ENCODE results near the gene NUDT21. TPM values are rescaled to one million over a fixed set of nuclear protein-coding genes. Genes with fewer than 3 reads are reported as not detected.

The NUDT21 gene
- total RNA-seq, 4 donors from 2014 or later: 26.1 to 43.6 (median 34.2) TPM

DNA sequence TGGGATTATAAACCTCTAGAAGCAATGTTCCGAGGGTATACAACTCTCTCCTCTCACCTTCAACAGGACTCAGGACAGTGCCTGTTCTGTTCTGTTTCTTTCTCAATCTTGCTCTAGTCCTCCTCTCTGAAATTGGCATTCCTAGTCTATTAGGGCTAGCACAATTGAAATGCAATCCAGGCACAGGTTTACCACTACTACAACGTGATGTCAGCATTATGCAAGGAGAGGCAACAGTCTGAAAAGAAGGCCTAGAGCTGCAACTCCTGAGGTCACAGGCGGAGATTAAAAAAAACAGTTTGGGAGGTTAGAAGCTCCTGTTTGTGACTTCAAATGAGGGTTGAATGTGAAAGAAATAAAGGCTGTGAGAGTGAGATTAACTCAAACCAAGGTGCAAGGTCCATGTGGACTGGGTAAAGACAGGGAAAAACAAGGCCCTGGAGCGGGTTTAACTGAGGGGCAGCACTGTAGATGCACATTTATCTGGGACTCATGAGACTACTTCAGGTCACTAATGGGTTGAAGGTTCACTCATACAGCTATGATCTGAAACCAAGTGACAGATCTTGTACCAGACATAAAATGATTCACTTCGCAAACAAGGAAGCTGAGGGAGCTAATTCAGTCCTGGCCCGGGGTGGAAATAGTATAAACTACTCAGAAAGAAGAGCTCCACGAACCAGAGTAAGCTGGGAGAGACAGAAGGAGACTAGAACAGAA, 42.6 kb downstream of the NUDT21 start:
- peak overlapping the region in 1 of 4 donors; percentile 15 for H3K4me3 ChIP-seq
- H3K36me3 ChIP-seq: peaks cover 0 to 48% (median 0%) of the 10 kb centered on the region in 3 donors
- H3K27ac ChIP-seq: peak overlapping the region in 3 of 4 donors; percentile 20 to 82 (median 77)
- peaks cover 0 to 17% (median 2%) of the 10 kb centered on the region in 4 donors for H3K4me1 ChIP-seq
- peak in 1 of 3 donors; percentile 57 for DNase-seq
- no peaks in the 10 kb centered on the region for H3K27me3 ChIP-seq
- no peaks in the 10 kb centered on the region for H3K9me3 ChIP-seq
- TF ChIP-seq, protein P1, sequence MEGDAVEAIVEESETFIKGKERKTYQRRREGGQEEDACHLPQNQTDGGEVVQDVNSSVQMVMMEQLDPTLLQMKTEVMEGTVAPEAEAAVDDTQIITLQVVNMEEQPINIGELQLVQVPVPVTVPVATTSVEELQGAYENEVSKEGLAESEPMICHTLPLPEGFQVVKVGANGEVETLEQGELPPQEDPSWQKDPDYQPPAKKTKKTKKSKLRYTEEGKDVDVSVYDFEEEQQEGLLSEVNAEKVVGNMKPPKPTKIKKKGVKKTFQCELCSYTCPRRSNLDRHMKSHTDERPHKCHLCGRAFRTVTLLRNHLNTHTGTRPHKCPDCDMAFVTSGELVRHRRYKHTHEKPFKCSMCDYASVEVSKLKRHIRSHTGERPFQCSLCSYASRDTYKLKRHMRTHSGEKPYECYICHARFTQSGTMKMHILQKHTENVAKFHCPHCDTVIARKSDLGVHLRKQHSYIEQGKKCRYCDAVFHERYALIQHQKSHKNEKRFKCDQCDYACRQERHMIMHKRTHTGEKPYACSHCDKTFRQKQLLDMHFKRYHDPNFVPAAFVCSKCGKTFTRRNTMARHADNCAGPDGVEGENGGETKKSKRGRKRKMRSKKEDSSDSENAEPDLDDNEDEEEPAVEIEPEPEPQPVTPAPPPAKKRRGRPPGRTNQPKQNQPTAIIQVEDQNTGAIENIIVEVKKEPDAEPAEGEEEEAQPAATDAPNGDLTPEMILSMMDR (IDR thresholded peaks at IDR 0.05): no peak
- no peak for TF ChIP-seq POLR2A (IDR thresholded peaks at IDR 0.05)

DNA sequence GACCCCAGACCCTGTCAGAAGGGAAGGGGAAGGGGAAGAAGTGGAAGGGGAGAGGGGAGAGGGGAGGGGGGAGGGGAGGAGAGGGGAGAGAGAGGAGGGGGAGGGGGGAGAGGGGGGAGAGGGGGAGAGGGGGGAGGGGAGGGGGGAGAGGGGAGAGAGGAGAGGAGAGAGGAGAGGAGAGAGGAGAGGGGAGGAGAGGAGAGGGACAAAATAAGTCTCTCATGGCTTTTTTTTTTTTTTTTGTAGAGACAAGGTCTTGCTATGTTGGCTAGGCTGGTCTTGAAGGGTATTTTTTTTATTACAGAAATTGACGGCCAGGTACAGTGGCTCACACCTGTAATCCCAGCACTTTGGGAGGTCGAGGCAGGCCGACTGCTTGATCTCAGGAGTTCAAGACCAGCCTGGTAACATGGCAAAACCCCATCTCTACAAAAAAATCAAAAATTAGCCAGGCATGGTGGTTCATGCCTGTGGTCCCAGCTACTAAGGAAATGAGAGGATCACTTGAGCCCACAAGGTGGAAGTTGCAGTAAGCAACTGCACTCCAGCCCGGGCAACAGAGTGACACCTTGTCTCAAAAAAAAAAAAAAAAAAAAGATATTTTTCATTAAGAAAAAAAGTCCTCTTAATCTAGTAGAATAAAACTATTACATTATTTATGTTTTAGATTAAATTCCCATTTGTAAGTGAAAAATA, 45.0 kb downstream of the NUDT21 start:
- Histone ChIP-seq H3K27me3 (no peaks in the 10 kb centered on the region), H3K4me3 (no peak overlapping the region), H3K27ac (no peak overlapping the region), H3K4me1 (peaks cover 0 to 17% (median 2%) of the 10 kb centered on the region in 4 donors), H3K9me3 (no peaks in the 10 kb centered on the region), H3K36me3 (peaks cover 0 to 56% (median 0%) of the 10 kb centered on the region in 3 donors)
- no peak for TF ChIP-seq POLR2A (IDR thresholded peaks at IDR 0.05)
- TF ChIP-seq, protein P1 (IDR thresholded peaks at IDR 0.05): no peak
- DNase-seq: no peak

DNA sequence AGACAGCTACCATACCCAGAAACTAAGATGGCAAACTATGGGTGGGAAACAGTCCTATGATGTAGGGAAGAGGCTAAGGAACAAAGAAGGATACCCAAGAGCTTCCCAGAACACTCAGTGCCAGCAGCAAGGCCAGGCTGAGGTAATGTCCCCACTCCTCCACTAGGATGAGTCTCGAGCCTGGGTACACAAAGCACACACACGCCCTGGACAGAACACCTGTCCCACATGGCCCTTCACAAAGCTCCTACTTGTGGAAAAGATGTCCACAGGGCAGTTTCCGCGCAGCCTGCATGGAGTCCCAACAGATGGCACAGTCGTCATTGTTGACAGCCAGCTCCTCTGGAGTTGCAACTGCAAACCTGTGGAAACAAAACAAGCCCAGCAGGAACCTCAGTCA, 49.6 kb downstream of the NUDT21 start:
- no peak for DNase-seq
- Histone ChIP-seq H3K36me3 (peaks cover 0 to 70% (median 0%) of the 10 kb centered on the region in 3 donors), H3K27ac (no peak overlapping the region), H3K27me3 (no peaks in the 10 kb centered on the region), H3K4me3 (no peak overlapping the region), H3K9me3 (no peaks in the 10 kb centered on the region), H3K4me1 (no peaks in the 10 kb centered on the region)
- TF ChIP-seq, protein P1 (IDR thresholded peaks at IDR 0.05): peak in 3 of 6 experiments; percentile 38 to 43 (median 41)
- no peak for TF ChIP-seq POLR2A (IDR thresholded peaks at IDR 0.05)

DNA sequence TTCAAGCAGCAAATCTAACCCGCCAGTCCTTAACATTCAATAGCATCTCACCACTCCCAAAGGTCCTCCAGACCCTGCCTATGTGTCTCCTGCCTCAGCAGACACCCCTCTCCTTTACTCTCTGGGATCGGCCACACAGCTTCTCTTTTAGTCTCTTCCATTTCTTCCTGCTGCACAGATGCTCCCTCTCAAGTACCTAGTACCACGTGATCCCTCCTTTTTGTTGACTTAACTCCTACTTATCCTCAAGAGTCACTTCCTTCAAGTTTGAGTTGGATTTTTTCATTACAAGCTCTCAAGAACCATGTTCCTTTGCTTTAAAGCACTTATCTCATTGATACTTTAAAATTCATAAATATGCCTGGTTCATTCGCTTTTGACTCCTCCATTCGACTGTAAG, 50.7 kb downstream of the NUDT21 start:
- Histone ChIP-seq H3K9me3 (no peaks in the 10 kb centered on the region), H3K27ac (no peak overlapping the region), H3K27me3 (no peaks in the 10 kb centered on the region), H3K4me1 (no peaks in the 10 kb centered on the region), H3K4me3 (no peak overlapping the region), H3K36me3 (peaks cover 0 to 70% (median 0%) of the 10 kb centered on the region in 3 donors)
- no peak for TF ChIP-seq POLR2A (IDR thresholded peaks at IDR 0.05)
- TF ChIP-seq, protein P1 (IDR thresholded peaks at IDR 0.05): no peak
- DNase-seq: no peak

DNA sequence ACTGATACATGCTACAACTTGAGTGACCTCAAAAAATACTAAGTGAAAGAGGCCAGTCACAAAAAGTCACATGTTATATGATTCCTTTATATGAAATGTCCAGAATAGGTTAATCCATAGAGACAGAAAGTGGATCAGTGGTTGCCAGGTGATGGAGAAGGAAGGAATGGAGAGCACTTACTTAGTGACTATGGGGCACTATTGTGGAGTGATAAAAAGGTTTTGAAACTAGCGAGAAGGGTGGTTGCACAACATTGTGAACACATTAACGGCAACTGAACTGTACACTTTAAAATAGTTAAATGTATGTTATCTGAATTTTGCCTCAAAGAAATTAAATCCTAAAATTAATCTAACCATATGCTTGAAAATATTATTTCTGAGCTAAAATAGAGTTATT, 51.6 kb downstream of the NUDT21 start:
- Histone ChIP-seq H3K27me3 (no peaks in the 10 kb centered on the region), H3K9me3 (no peaks in the 10 kb centered on the region), H3K27ac (no peak overlapping the region), H3K4me3 (no peak overlapping the region), H3K4me1 (no peaks in the 10 kb centered on the region), H3K36me3 (peaks cover 0 to 62% (median 0%) of the 10 kb centered on the region in 3 donors)
- TF ChIP-seq, protein P1 (IDR thresholded peaks at IDR 0.05): no peak
- no peak for TF ChIP-seq POLR2A (IDR thresholded peaks at IDR 0.05)
- DNase-seq: no peak
